ENCODE data around the gene NBEA.

GRCh38 chr13:35698911-35699576 lies 757.0 kb downstream of the NBEA start:
- TF ChIP-seq CTCF (IDR thresholded peaks at IDR 0.05) (no peak), POLR2AphosphoS5 (IDR thresholded peaks at IDR 0.05; ENCODE audit: insufficient read depth in 1 of 2, low read depth in 1 of 2) (no peak)

All from vagina (tissue), 2 donors.